Thoracic aorta (tissue), 2 donors: ENCODE data around the gene PLA2G1B. TPM values are rescaled to one million over a fixed set of nuclear protein-coding genes. Genes with fewer than 3 reads are reported as not detected.

Source experiments
- ATAC-seq: fragments of 150-250 bp; one replicate; pipeline ENCODE4 v1.8.0; 2017; ENCODE audit warnings: low read depth; ENCODE audit not compliant: insufficient number of reproducible peaks, low FRiP score
- DNase-seq: peaks from one replicate; pipeline ENCODE4 v3.0.0-alpha.2; 2020; ENCODE audit warnings: low spot score
- H3K27ac ChIP-seq, 2 donors: fragments of 200-600 bp; sonication (generic); 1 replicate in 1 of 2; 2 replicates in 1 of 2; pipeline ENCODE4 v1.5.1; 2016; ENCODE audit warnings: mild to moderate bottlenecking in 2 of 2, moderate library complexity in 2 of 2
- H3K27me3 ChIP-seq: fragments of 200-600 bp; sonication (generic); replicated peaks from 2 replicates; pipeline ENCODE4 v1.6.0; 2016; ENCODE audit warnings: mild to moderate bottlenecking; ENCODE audit not compliant: insufficient read depth
- H3K36me3 ChIP-seq: fragments of 200-600 bp; sonication (generic); one replicate; pipeline ENCODE4 v1.5.1; 2016
- H3K4me1 ChIP-seq, 2 donors: fragments of 200-600 bp; sonication (generic); 1 replicate in 1 of 2; 2 replicates in 1 of 2; pipeline versions ENCODE4 v1.5.1 to v1.6.0; 2016; ENCODE audit warnings: low read depth in 2 of 2, mild to moderate bottlenecking in 1 of 2; ENCODE audit not compliant: control insufficient read depth in 1 of 2
- H3K4me3 ChIP-seq: fragments of 200-600 bp; sonication (generic); 2 replicates; pipeline ENCODE4 v1.5.1; 2016; ENCODE audit warnings: mild to moderate bottlenecking
- H3K9me3 ChIP-seq: fragments of 200-600 bp; sonication (generic); 2 replicates; pipeline ENCODE4 v1.5.1; 2016
- total RNA-seq, 2 donors: library from RNA; depleted of rRNA; stranded (reverse); fragments of >200 nt; gene quantifications; one replicate each; pipeline versions ENCODE4 v1.1.0 to v1.2.3, GENCODE V29; 2016
- TF ChIP-seq, protein P1 (sequence below): fragments of 200-600 bp; sonication (generic); IDR thresholded peaks from one replicate; pipeline ENCODE4 v1.5.1; 2019; ENCODE audit warnings: antibody characterized with exemption

Gene PLA2G1B
- total RNA-seq, 2 donors from 2014 or later, result not detected

DNA sequence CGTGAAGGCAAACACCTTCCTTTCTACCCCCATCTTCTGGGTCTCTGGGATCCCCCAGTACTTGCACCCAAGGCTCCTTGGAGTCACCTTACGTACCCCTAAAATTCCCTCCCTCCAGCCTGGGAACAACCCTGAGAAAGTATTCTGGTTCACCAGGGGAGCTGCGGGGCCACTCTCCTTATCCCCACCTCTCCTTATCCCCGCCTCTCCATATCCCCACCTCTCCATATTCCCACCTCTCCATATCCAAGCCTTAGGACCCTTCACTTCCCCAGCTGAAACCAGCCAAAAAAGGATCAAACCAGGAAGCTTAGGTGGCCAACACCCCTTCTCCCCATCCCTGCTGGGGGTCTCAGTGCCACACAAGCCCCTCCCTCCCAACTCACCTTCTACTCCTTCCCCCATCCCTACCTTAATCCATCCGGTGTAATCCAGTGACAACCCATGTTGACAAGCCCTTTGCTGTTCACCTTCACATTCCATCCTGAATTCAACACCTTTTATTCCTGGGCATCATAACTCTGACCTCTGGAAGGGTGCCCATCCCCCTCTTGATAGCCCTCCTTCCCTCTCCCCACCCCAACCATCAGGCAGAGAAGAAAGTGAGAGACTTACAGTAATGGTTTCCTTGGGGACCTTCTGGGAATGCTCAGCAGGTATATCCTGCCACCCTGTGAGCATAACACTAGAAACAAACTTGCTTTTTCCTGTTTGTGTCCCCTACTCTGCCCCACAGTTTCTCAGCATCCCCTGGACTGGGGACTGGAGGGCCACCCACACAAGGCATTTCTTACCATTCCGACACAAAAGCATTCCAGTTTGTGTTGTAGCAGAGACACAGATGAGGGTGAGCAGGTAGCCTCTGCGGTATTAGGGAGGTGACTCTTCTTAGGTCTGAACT lies 43.0 kb upstream of the PLA2G1B start:
- Histone ChIP-seq H3K9me3 (no peaks in the 10 kb centered on the region), H3K27ac (no peak overlapping the region), H3K4me3 (no peak overlapping the region), H3K36me3 (no peaks in the 10 kb centered on the region), H3K4me1 (peaks cover 5 to 19% of the 10 kb centered on the region in 2 donors), H3K27me3 (peaks cover 4% of the 10 kb centered on the region)
- TF ChIP-seq, protein P1, sequence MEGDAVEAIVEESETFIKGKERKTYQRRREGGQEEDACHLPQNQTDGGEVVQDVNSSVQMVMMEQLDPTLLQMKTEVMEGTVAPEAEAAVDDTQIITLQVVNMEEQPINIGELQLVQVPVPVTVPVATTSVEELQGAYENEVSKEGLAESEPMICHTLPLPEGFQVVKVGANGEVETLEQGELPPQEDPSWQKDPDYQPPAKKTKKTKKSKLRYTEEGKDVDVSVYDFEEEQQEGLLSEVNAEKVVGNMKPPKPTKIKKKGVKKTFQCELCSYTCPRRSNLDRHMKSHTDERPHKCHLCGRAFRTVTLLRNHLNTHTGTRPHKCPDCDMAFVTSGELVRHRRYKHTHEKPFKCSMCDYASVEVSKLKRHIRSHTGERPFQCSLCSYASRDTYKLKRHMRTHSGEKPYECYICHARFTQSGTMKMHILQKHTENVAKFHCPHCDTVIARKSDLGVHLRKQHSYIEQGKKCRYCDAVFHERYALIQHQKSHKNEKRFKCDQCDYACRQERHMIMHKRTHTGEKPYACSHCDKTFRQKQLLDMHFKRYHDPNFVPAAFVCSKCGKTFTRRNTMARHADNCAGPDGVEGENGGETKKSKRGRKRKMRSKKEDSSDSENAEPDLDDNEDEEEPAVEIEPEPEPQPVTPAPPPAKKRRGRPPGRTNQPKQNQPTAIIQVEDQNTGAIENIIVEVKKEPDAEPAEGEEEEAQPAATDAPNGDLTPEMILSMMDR, result no peak
- ATAC-seq (no peak), DNase-seq (no peak)

GRCh38 chr12:120369603-120370342 lies 42.2 kb upstream of the PLA2G1B start:
- H3K9me3 ChIP-seq, result no peaks in the 10 kb centered on the region
- H3K4me1 ChIP-seq, result peaks cover 5 to 19% of the 10 kb centered on the region in 2 donors
- no peak for DNase-seq
- ATAC-seq, result no peak
- H3K36me3 ChIP-seq, result no peaks in the 10 kb centered on the region
- no peaks in the 10 kb centered on the region for H3K27me3 ChIP-seq
- no peak overlapping the region for H3K27ac ChIP-seq
- H3K4me3 ChIP-seq, result peak overlapping the region; percentile 61
- TF ChIP-seq, protein P1, result no peak

GRCh38 chr12:120368789-120369602 lies 41.4 kb upstream of the PLA2G1B start, which contains the start of gene MSI1:
MSI1 (minus strand) TSS chr12:120369164; CDS start chr12:120369091, 73 bp downstream.
- Histone ChIP-seq H3K4me3 (peak within 1 kb of the TSS; percentile 63), H3K9me3 (no peaks in the 10 kb centered on the region), H3K27me3 (no peaks in the 10 kb centered on the region), H3K4me1 (peaks cover 5 to 19% of the 10 kb centered on the region in 2 donors), H3K27ac (no peak within 1 kb of the TSS), H3K36me3 (no peaks in the 10 kb centered on the region)
- ATAC-seq, result no peak
- TF ChIP-seq, protein P1, result no peak
- DNase-seq, result no peak

DNA sequence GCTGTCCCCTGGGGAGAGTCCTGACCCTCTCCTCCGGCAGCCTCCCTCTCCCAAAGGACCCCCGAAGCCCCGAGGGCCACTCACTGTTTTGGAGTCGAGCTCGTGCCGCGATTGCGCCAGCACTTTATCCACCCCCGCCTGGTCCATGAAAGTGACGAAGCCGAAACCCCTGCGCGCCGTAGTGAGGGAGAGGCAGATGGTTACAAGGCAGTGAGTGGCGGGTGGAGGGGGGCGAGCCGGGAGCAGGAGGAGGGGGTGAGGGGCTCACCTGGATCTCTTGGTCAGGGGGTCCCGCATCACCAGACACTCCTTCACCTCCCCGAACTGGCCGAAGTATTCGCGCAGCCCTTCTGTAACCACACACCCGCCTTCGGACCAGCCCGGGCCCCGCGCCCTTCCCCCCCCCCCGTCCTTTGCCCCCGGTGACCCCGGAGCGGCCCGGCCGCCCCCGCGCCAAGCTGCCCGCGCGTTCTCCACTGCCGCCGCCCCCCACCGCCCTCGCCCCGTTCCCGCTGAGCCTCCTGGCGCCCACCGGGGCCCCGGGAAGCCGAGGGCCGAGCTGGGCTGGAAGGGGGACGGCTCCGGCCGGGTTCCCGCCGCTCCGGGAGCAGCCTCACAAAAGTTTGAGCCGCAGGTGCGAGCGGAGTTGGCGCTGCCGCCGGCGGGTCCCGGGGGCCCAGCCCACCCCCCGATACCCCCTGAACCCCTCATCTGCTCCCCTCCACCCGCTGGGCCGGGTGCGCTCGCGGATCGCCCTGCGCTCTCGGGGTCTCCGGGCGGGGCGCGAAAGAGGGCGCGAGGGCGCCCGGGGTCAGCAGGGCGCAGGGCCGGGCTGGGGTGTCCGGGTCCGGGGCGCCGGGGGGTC lies 40.6 kb upstream of the PLA2G1B start:
- no peaks in the 10 kb centered on the region for H3K9me3 ChIP-seq
- no peaks in the 10 kb centered on the region for H3K36me3 ChIP-seq
- H3K27me3 ChIP-seq, result no peaks in the 10 kb centered on the region
- H3K4me1 ChIP-seq, result peaks cover 5 to 19% of the 10 kb centered on the region in 2 donors
- DNase-seq, result no peak
- no peak for ATAC-seq
- TF ChIP-seq, protein P1, result no peak
- peak overlapping the region; percentile 63 for H3K4me3 ChIP-seq
- no peak overlapping the region for H3K27ac ChIP-seq
